ENCODE measurements around the gene NAT8L.

NAT8L gene

GRCh38 chr4:2047031-2047660 lies 12.0 kb upstream of the NAT8L start:
- no peak overlapping the region for H3K9ac ChIP-seq (ENCODE audit: low read length)
- H3K4me3 ChIP-seq (ENCODE audit: low read length): no peak overlapping the region
- peaks cover 27% of the 10 kb centered on the region for H3K27me3 ChIP-seq (replicated peaks; ENCODE audit: control insufficient read depth, insufficient read depth, low read length)
- H3K4me1 ChIP-seq (ENCODE audit: control insufficient read depth, insufficient read depth, low read length): no peaks in the 10 kb centered on the region
- no peaks in the 10 kb centered on the region for H3K9me3 ChIP-seq (ENCODE audit: control insufficient read depth, low read length)
- no peak for DNase-seq (ENCODE audit: low read depth)
- no peaks in the 10 kb centered on the region for H3K36me3 ChIP-seq (ENCODE audit: control insufficient read depth, insufficient read depth, low read length, severe bottlenecking)

- peaks cover 35% of the 10 kb centered on the region for H3K27me3 ChIP-seq (replicated peaks; ENCODE audit: control insufficient read depth, insufficient read depth, low read length)
- H3K9ac ChIP-seq (ENCODE audit: low read length): no peak overlapping the region
- H3K36me3 ChIP-seq (ENCODE audit: control insufficient read depth, insufficient read depth, low read length, severe bottlenecking): no peaks in the 10 kb centered on the region
- H3K9me3 ChIP-seq (ENCODE audit: control insufficient read depth, low read length): no peaks in the 10 kb centered on the region
- H3K4me1 ChIP-seq (ENCODE audit: control insufficient read depth, insufficient read depth, low read length): no peaks in the 10 kb centered on the region
- no peak overlapping the region for H3K4me3 ChIP-seq (ENCODE audit: low read length)
- no peak for DNase-seq (ENCODE audit: low read depth)
Observed at GRCh38 chr4:2047781-2048581, 11.1 kb upstream of the NAT8L start.

- no peaks in the 10 kb centered on the region for H3K4me1 ChIP-seq (ENCODE audit: control insufficient read depth, insufficient read depth, low read length)
- no peak overlapping the region for H3K9ac ChIP-seq (ENCODE audit: low read length)
- peaks cover 37% of the 10 kb centered on the region for H3K27me3 ChIP-seq (replicated peaks; ENCODE audit: control insufficient read depth, insufficient read depth, low read length)
- no peaks in the 10 kb centered on the region for H3K9me3 ChIP-seq (ENCODE audit: control insufficient read depth, low read length)
- DNase-seq (ENCODE audit: low read depth): no peak
- H3K36me3 ChIP-seq (ENCODE audit: control insufficient read depth, insufficient read depth, low read length, severe bottlenecking): no peaks in the 10 kb centered on the region
- H3K4me3 ChIP-seq (ENCODE audit: low read length): no peak overlapping the region
Observed at GRCh38 chr4:2048831-2049230, 10.3 kb upstream of the NAT8L start.

DNA sequence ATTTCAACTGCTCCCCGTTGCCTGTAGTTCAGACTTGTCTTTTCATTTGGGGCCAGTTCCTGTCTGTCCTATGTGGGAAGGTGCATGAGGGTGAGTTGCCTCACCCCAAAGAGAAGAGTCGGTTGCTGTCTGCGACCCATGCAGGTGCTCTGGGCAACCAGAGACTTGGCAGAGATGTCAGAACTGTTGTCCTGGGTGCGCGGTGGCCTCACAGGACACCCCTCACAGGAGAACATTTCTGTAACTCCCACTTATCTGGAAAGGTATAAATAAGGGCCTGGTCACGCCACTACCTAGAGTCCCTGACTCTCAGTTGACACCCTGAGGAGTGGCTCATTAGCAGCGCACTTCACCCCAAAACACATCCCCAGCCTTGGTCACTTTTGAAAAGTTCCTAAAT lies 9.7 kb upstream of the NAT8L start:
- Histone ChIP-seq H3K9ac (ENCODE audit: low read length) (no peak overlapping the region), H3K36me3 (ENCODE audit: control insufficient read depth, insufficient read depth, low read length, severe bottlenecking) (no peaks in the 10 kb centered on the region)
- no peak for DNase-seq (ENCODE audit: low read depth)

GRCh38 chr4:2049811-2050210 lies 9.3 kb upstream of the NAT8L start:
- Histone ChIP-seq H3K4me1 (ENCODE audit: control insufficient read depth, insufficient read depth, low read length) (no peaks in the 10 kb centered on the region), H3K9me3 (ENCODE audit: control insufficient read depth, low read length) (no peaks in the 10 kb centered on the region), H3K4me3 (ENCODE audit: low read length) (no peak overlapping the region), H3K9ac (ENCODE audit: low read length) (no peak overlapping the region), H3K27me3 (replicated peaks; ENCODE audit: control insufficient read depth, insufficient read depth, low read length) (peaks cover 40% of the 10 kb centered on the region), H3K36me3 (ENCODE audit: control insufficient read depth, insufficient read depth, low read length, severe bottlenecking) (no peaks in the 10 kb centered on the region)
- no peak for DNase-seq (ENCODE audit: low read depth)

More for the DNA sequence above, 9.7 kb upstream of the NAT8L start:
- Histone ChIP-seq H3K4me3 (ENCODE audit: low read length) (no peak overlapping the region), H3K4me1 (ENCODE audit: control insufficient read depth, insufficient read depth, low read length) (no peaks in the 10 kb centered on the region), H3K27me3 (replicated peaks; ENCODE audit: control insufficient read depth, insufficient read depth, low read length) (peaks cover 40% of the 10 kb centered on the region), H3K9me3 (ENCODE audit: control insufficient read depth, low read length) (no peaks in the 10 kb centered on the region)

- no peaks in the 10 kb centered on the region for H3K9me3 ChIP-seq (ENCODE audit: control insufficient read depth, low read length)
- no peak overlapping the region for H3K9ac ChIP-seq (ENCODE audit: low read length)
- no peaks in the 10 kb centered on the region for H3K36me3 ChIP-seq (ENCODE audit: control insufficient read depth, insufficient read depth, low read length, severe bottlenecking)
- H3K4me1 ChIP-seq (ENCODE audit: control insufficient read depth, insufficient read depth, low read length): no peaks in the 10 kb centered on the region
- no peak for DNase-seq (ENCODE audit: low read depth)
- H3K27me3 ChIP-seq (replicated peaks; ENCODE audit: control insufficient read depth, insufficient read depth, low read length): peaks cover 46% of the 10 kb centered on the region
- no peak overlapping the region for H3K4me3 ChIP-seq (ENCODE audit: low read length)
Observed at GRCh38 chr4:2051086-2051485, 8.0 kb upstream of the NAT8L start.

DNA sequence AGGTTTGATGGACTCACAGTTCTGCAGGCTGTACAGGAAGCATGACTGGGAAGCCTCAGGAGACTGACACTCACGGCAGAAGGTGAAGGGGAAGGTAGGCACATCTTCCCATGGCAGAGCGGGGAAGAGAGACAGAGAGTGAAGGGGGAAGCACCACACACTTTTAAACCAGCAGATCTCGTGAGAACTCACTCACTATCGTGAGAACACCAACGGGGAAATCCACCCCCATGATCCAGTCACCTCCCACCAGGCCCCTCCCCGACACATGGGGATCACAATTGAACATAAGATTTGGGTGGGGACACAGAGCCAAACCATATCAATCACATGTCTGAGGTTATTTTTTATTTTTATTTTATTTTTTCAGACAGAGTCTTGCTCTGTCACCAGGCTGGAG lies 4.9 kb upstream of the NAT8L start:
- peaks cover 54% of the 10 kb centered on the region for H3K27me3 ChIP-seq (replicated peaks; ENCODE audit: control insufficient read depth, insufficient read depth, low read length)
- no peak for DNase-seq (ENCODE audit: low read depth)
- no peaks in the 10 kb centered on the region for H3K4me1 ChIP-seq (ENCODE audit: control insufficient read depth, insufficient read depth, low read length)
- no peak overlapping the region for H3K4me3 ChIP-seq (ENCODE audit: low read length)
- no peaks in the 10 kb centered on the region for H3K36me3 ChIP-seq (ENCODE audit: control insufficient read depth, insufficient read depth, low read length, severe bottlenecking)
- H3K9ac ChIP-seq (ENCODE audit: low read length): no peak overlapping the region
- H3K9me3 ChIP-seq (ENCODE audit: control insufficient read depth, low read length): no peaks in the 10 kb centered on the region

DNA sequence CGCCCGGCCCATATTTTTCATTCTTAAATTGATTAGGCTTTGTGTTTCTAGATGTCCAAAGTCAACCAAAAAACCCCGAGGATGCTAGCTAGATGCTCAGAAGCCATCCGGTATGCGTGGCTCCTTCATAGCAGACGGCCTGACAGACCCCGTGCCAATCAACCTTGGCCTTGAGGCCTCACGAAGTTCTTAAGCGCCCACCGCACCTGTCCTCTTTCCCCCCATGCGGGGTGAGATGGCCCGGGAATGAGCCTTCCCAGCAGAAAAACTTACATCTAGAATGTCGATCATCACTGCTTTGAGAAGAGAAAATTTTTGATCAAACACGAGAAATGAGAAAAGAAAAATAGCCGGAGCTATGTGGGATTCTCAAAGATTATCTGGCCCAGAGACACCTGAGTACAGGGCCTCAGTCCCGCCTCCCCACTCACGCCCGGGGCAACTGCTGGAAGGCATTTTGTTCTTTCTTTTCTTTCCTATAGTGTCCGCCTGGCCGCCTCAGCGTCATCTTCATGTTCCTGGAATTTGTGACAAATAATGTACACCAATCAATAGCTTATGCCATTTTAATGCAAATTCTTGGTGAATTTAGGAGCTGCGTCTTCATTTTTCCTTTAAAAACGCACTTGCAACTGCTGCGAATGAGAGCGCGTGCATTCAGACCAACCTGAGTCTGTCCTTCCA lies 1.6 kb upstream of the NAT8L start:
- Histone ChIP-seq H3K4me3 (ENCODE audit: low read length) (no peak overlapping the region), H3K9me3 (ENCODE audit: control insufficient read depth, low read length) (no peaks in the 10 kb centered on the region), H3K4me1 (ENCODE audit: control insufficient read depth, insufficient read depth, low read length) (no peaks in the 10 kb centered on the region), H3K27me3 (replicated peaks; ENCODE audit: control insufficient read depth, insufficient read depth, low read length) (peaks cover 43% of the 10 kb centered on the region), H3K9ac (ENCODE audit: low read length) (no peak overlapping the region), H3K36me3 (ENCODE audit: control insufficient read depth, insufficient read depth, low read length, severe bottlenecking) (no peaks in the 10 kb centered on the region)
- DNase-seq (ENCODE audit: low read depth): no peak

- no peak overlapping the region for H3K4me3 ChIP-seq (ENCODE audit: low read length)
- H3K4me1 ChIP-seq (ENCODE audit: control insufficient read depth, insufficient read depth, low read length): no peaks in the 10 kb centered on the region
- no peak overlapping the region for H3K9ac ChIP-seq (ENCODE audit: low read length)
- no peaks in the 10 kb centered on the region for H3K9me3 ChIP-seq (ENCODE audit: control insufficient read depth, low read length)
- peak; percentile 55 for DNase-seq (ENCODE audit: low read depth)
- peaks cover 37% of the 10 kb centered on the region for H3K27me3 ChIP-seq (replicated peaks; ENCODE audit: control insufficient read depth, insufficient read depth, low read length)
- no peaks in the 10 kb centered on the region for H3K36me3 ChIP-seq (ENCODE audit: control insufficient read depth, insufficient read depth, low read length, severe bottlenecking)
Observed at GRCh38 chr4:2058264-2059045, 672 bp upstream of the NAT8L start.

GRCh38 chr4:2059726-2060602 lies 837 bp downstream of the NAT8L start:
- DNase-seq (ENCODE audit: low read depth): peak; percentile 51
- Histone ChIP-seq H3K9ac (ENCODE audit: low read length) (no peak overlapping the region), H3K9me3 (ENCODE audit: control insufficient read depth, low read length) (no peaks in the 10 kb centered on the region), H3K27me3 (replicated peaks; ENCODE audit: control insufficient read depth, insufficient read depth, low read length) (peaks cover 33% of the 10 kb centered on the region), H3K4me1 (ENCODE audit: control insufficient read depth, insufficient read depth, low read length) (no peaks in the 10 kb centered on the region), H3K4me3 (ENCODE audit: low read length) (no peak overlapping the region), H3K36me3 (ENCODE audit: control insufficient read depth, insufficient read depth, low read length, severe bottlenecking) (no peaks in the 10 kb centered on the region)
